ENCODE measurements around the gene ITGB5. TPM values are rescaled to one million over a fixed set of nuclear protein-coding genes. Genes with fewer than 3 reads are reported as not detected.

The ITGB5 gene
- polyA plus RNA-seq, 3 donors: 0.68 to 1.2 (median 1.0) TPM

DNA sequence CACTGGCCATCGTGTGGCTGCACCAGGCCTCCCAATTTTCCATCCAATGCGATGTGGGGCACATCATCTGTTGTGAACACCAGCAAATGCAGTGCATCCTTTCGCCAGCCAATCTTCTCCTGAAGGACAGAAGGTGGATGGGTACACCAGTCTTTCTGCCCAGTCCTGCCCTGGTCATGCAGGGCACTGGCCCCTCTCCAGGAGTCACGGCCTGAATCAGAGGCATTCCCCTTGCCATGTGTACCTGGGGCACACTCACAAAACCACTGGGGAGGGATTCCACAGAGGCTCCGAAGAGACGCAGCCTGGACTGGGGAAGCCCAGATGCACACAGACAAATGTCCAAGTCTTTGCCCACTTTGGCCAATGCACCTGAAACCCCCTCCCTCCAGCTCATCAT lies 65.8 kb downstream of the ITGB5 start:
- H3K4me3 ChIP-seq (replicated peaks in 1 of 3; ENCODE audit: low read depth in 2 of 3, low read length in 3 of 3): no peak overlapping the region
- Mint-ChIP-seq H3K36me3 (no peaks in the 10 kb centered on the region), H3K4me1 (peaks cover 2% of the 10 kb centered on the region), H3K27ac (no peak overlapping the region), H3K9me3 (peaks cover 0 to 7% (median 0%) of the 10 kb centered on the region in 7 donors), H3K4me3 (no peak overlapping the region), H3K27me3 (ENCODE audit: low read depth in 3 of 3) (peaks cover 2 to 10% (median 9%) of the 10 kb centered on the region in 3 donors)
- H3K36me3 ChIP-seq (replicated peaks in 1 of 2; ENCODE audit: control insufficient read depth in 1 of 2, insufficient read depth in 2 of 2, low read length in 2 of 2): no peaks in the 10 kb centered on the region
- WGBS (ENCODE audit: insufficient coverage): 92% methylated on average over 6 of the region's 6 CpGs
- peaks cover 0 to under 1% of the 10 kb centered on the region in 2 donors for H3K4me1 ChIP-seq (ENCODE audit: control insufficient read depth in 1 of 2, insufficient read depth in 2 of 2, low read length in 2 of 2)
- no peak overlapping the region for H3K9ac ChIP-seq (ENCODE audit: insufficient read depth, low read length, poor library complexity, severe bottlenecking)
- H3K27ac ChIP-seq (ENCODE audit: low read depth in 1 of 2, low read length in 2 of 2): no peak overlapping the region
- H4K20me1 ChIP-seq (ENCODE audit: insufficient read depth, low read length): no peaks in the 10 kb centered on the region
- no peaks in the 10 kb centered on the region for H3K79me2 ChIP-seq (ENCODE audit: insufficient read depth, low read length)
- no peaks in the 10 kb centered on the region for H3K27me3 ChIP-seq (ENCODE audit: control insufficient read depth in 2 of 2, insufficient read depth in 2 of 2, low read length in 2 of 2)
- intact Hi-C loops (cut with micrococcal nuclease): no loop called here
- TF ChIP-seq, protein P1, sequence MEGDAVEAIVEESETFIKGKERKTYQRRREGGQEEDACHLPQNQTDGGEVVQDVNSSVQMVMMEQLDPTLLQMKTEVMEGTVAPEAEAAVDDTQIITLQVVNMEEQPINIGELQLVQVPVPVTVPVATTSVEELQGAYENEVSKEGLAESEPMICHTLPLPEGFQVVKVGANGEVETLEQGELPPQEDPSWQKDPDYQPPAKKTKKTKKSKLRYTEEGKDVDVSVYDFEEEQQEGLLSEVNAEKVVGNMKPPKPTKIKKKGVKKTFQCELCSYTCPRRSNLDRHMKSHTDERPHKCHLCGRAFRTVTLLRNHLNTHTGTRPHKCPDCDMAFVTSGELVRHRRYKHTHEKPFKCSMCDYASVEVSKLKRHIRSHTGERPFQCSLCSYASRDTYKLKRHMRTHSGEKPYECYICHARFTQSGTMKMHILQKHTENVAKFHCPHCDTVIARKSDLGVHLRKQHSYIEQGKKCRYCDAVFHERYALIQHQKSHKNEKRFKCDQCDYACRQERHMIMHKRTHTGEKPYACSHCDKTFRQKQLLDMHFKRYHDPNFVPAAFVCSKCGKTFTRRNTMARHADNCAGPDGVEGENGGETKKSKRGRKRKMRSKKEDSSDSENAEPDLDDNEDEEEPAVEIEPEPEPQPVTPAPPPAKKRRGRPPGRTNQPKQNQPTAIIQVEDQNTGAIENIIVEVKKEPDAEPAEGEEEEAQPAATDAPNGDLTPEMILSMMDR (IDR thresholded peaks at IDR 0.05): no peak
- no peak overlapping the region for H2AFZ ChIP-seq (ENCODE audit: insufficient read depth, low read depth, low read length, poor library complexity, severe bottlenecking)
- no peak overlapping the region for H3K4me2 ChIP-seq (replicated peaks; ENCODE audit: extremely low read depth, low read length, poor library complexity, severe bottlenecking)
- DNase-seq: no peak
- H3K9me3 ChIP-seq (replicated peaks in 1 of 2; ENCODE audit: control insufficient read depth in 1 of 2, insufficient read depth in 1 of 2, low read length in 2 of 2): no peaks in the 10 kb centered on the region

DNA sequence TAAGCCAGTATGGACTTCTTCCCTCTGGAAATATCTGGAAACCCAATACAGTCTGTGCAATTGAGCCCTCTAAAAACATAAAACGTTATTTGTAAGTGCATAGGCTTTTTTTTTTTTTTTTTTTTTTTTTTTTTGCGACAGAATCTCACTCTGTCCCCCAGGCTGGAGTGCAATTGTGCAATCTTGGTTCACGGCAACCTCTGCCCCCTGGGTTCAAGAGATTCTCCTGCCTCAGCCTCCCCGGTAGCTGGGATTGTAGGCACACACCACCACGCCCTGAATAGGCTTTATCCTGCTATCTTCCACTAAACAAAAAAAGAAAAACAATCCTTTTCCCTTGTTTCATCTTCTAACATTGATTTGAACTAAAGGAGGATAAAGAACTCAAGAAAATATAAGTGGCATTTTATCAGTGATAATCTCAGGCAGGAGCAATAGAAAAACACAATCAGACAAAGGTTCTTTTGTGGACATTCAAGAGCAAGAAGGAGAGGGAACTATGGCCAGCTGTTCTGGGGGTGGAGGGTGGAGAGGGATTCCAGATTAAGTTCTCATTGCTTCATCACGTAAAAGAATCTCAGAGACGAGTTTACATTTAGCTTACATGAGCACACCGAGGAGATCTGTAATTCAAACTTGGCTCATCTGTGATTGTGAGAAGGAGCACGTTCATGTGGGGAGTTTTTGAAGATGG lies 68.6 kb downstream of the ITGB5 start:
- TF ChIP-seq, protein P1 (IDR thresholded peaks at IDR 0.05): no peak
- Histone ChIP-seq H3K4me2 (replicated peaks; ENCODE audit: extremely low read depth, low read length, poor library complexity, severe bottlenecking) (no peak overlapping the region), H3K9ac (ENCODE audit: insufficient read depth, low read length, poor library complexity, severe bottlenecking) (no peak overlapping the region), H2AFZ (ENCODE audit: insufficient read depth, low read depth, low read length, poor library complexity, severe bottlenecking) (no peak overlapping the region), H3K27me3 (ENCODE audit: control insufficient read depth in 2 of 2, insufficient read depth in 2 of 2, low read length in 2 of 2) (no peaks in the 10 kb centered on the region), H4K20me1 (ENCODE audit: insufficient read depth, low read length) (no peaks in the 10 kb centered on the region), H3K79me2 (ENCODE audit: insufficient read depth, low read length) (no peaks in the 10 kb centered on the region), H3K4me3 (replicated peaks in 1 of 3; ENCODE audit: low read depth in 2 of 3, low read length in 3 of 3) (no peak overlapping the region), H3K9me3 (replicated peaks in 1 of 2; ENCODE audit: control insufficient read depth in 1 of 2, insufficient read depth in 1 of 2, low read length in 2 of 2) (no peaks in the 10 kb centered on the region), H3K36me3 (replicated peaks in 1 of 2; ENCODE audit: control insufficient read depth in 1 of 2, insufficient read depth in 2 of 2, low read length in 2 of 2) (no peaks in the 10 kb centered on the region), H3K27ac (ENCODE audit: low read depth in 1 of 2, low read length in 2 of 2) (no peak overlapping the region), H3K4me1 (ENCODE audit: control insufficient read depth in 1 of 2, insufficient read depth in 2 of 2, low read length in 2 of 2) (peaks cover 8 to 12% of the 10 kb centered on the region in 2 donors)
- DNase-seq: no peak
- H3K4me3 Mint-ChIP-seq: no peak overlapping the region
- H3K9me3 Mint-ChIP-seq: peaks cover 0 to 7% (median 0%) of the 10 kb centered on the region in 7 donors
- 67% methylated on average over 4 of the region's 9 CpGs for WGBS (ENCODE audit: insufficient coverage)
- intact Hi-C loops (cut with micrococcal nuclease): no loop called here
- no peak overlapping the region for H3K27ac Mint-ChIP-seq
- peaks cover 2 to 11% (median 10%) of the 10 kb centered on the region in 3 donors for H3K27me3 Mint-ChIP-seq (ENCODE audit: low read depth in 3 of 3)
- H3K36me3 Mint-ChIP-seq: no peaks in the 10 kb centered on the region
- peaks cover 15% of the 10 kb centered on the region for H3K4me1 Mint-ChIP-seq

Measured in CD14-positive monocyte (primary cell).